MM.1S (cell line): ENCODE data around the gene C9orf153.

Experiments
- EZH2 ChIP-seq: fragments of 300-600 bp; sonication (generic); optimal IDR thresholded peaks from 2 replicates; pipeline ENCODE3; 2017; ENCODE audit warnings: low read depth, mild to moderate bottlenecking, antibody characterized with exemption, low read length, mixed read lengths
- EZH2phosphoT487 ChIP-seq: fragments of 300-600 bp; sonication (generic); IDR thresholded peaks from 2 replicates; pipeline ENCODE4 v1.6.1; 2018; ENCODE audit warnings: antibody characterized with exemption, low read length
- TF ChIP-seq, protein P1 (sequence below): fragments of 300-600 bp; sonication (generic); IDR thresholded peaks from 2 replicates; pipeline ENCODE4 v1.5.1; 2016; ENCODE audit warnings: antibody characterized with exemption, low read length, mixed read lengths

DNA sequence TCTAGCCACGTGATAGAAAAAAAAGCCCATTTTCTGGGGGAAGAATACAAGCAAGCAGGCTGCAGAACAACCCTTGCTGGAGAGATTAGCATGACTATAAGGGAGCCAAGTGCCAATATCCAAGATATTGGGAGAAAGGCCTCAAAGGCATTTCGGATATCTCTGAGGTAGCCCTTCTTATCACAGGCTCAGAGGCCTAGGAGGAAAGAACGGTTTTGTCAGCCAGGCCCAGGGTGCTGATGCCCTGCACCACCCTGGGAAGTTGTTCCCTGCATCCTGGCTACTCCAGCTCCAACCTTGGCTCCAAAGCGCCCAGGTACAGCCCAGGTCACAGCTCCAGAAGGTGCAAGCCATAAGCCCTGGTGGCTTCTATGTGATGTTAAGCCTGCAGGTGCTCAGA lies 66.4 kb downstream of the C9orf153 start:
- TF ChIP-seq, protein P1, sequence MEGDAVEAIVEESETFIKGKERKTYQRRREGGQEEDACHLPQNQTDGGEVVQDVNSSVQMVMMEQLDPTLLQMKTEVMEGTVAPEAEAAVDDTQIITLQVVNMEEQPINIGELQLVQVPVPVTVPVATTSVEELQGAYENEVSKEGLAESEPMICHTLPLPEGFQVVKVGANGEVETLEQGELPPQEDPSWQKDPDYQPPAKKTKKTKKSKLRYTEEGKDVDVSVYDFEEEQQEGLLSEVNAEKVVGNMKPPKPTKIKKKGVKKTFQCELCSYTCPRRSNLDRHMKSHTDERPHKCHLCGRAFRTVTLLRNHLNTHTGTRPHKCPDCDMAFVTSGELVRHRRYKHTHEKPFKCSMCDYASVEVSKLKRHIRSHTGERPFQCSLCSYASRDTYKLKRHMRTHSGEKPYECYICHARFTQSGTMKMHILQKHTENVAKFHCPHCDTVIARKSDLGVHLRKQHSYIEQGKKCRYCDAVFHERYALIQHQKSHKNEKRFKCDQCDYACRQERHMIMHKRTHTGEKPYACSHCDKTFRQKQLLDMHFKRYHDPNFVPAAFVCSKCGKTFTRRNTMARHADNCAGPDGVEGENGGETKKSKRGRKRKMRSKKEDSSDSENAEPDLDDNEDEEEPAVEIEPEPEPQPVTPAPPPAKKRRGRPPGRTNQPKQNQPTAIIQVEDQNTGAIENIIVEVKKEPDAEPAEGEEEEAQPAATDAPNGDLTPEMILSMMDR = no peak
- TF ChIP-seq EZH2phosphoT487 (no peak), EZH2 (no peak)
